ENCODE data around the gene AFF4.

GRCh38 chr5:132877466-132877865 is 86.0 kb downstream of the AFF4 start:
- TF ChIP-seq CTCF (IDR thresholded peaks at IDR 0.05) (no peak), POLR2A (IDR thresholded peaks at IDR 0.05) (no peak), EP300 (IDR thresholded peaks at IDR 0.05; ENCODE audit: low read depth) (no peak)

Data from transverse colon (tissue), 3 donors.